DMS53 treated with DMSO at 0.1 percent for 48 hours (cell line): Measurements from ENCODE around the gene ARHGAP23.
"Not testable (repeated sequence)": the region's sequence is repeated elsewhere in the genome, so short reads cannot be mapped to it uniquely, and the experiment has no call there.

Experiments
- DNase-seq: peaks from one replicate; lab custom pipeline; 2025; ENCODE audit not compliant: unreplicated experiment; lab: John Stamatoyannopoulos, UW

ARHGAP23 gene

DNA sequence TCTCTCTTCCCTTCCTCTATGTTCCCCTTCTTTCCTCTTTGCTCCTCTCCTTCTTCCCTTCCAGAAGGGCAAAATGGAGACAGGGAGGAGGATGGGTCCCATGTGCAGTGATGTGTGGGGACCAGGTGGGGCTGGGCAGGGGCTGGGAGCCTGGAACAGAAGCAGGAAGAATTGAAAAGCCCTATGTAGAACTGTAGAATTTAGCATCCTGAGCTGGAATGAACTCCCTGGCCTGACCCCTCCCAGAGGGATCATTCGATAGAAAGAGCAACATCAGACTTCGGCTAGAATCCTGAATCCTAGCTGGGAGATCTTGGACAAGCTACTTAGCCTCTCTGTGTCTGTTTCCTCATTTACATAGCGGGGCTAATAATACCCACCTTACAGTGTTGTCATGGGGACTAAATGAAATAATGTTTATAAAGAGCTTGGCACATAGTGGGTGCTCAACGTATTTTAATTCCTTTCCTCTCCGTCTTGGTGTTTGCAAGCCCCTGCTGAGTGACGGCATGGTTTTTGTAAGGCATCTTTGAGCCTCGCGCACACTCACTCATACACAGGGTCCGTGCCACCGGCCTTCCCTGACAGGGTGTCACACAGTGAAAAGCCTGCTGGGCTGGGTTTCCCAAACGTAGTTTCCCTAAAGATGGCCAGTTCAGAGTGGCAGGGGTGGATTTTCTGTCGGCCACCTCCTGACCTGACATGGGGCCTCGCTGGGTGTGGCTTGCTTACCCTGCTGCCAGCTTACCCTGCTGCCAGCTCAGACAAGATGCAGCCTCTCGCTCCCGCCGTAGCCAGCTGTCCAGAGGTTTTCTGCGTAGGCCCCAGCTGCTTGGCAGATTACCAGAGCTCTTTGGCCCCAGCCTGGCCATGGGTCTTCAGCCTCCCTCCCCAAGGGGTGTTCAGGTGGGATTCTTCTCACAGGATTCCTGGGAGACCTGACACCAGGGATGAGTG lies 6.1 kb upstream of the ARHGAP23 start:
- DNase-seq: no peak

DNA sequence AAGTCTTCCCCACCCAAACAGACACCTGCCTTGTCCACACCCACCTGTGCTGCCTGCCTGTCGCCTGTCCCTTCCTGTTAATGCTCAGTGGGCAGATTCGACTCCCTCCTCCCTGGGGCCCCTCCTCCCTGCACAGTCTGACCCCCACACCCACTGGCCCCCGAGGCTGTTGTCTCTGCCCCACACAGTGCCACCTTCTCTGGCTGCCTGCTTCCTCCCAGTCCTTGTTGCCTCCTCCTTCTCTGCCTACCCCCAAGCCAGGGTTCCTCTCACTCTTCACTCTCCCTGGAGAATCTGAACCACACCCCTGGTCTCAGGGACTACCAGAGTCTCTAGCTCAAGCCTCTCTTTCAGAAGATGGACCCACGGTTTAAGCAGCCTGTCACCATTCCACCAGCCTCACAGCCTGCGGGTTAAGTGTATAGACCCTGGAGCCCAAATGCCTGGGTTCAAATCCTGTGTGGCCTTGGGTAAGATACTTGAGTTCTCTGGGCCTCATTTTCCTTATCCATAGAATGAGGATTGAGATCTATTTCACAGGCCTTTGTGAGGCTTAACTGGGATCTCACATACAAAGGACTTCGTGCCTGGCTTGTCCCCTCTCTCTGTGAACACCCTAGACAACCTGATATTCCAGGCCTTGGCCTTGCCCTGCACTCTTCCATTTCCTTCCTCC lies 3.8 kb upstream of the ARHGAP23 start:
- DNase-seq: no peak

DNA sequence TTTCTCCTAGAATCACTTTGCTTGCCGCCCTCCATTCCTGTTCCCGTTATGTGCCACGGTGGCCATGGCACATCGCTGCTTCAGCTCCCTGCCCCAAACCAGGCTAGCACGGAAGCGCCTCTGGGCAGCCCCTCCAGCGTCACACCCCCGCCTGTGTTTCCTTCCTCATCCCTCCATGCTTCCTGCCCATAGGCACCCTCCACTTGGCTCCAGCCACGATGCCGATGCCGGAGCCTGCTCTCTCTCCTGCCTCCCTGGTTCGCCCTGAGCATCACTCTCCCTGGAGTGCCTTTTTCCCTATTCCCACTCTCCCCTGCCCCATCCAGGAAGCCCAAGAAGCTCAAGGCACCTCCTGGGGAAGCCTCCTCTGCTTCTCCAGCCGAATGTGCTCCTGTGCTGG lies 3.2 kb upstream of the ARHGAP23 start:
- DNase-seq: no peak

DNA sequence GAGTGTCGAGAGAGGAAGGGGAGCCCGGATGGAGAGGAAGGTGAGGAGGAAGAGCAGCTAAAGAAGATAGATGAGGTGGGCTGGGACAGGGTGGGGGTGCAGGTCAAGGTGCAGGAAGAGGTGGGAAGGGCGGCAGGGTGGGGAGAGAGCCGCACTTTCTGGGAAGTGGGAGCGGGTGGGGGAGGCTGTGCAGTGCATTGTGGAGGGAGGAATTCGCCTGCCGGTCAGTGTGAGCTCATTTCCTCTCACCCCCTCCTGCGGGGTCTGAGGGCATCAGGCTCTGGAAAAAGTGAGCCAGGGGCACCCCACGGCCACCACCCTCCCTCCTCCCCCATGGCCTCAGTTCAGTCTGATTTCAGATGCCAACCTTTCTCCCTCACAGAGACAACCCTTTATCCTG lies 2.5 kb upstream of the ARHGAP23 start:
- no peak for DNase-seq

DNA sequence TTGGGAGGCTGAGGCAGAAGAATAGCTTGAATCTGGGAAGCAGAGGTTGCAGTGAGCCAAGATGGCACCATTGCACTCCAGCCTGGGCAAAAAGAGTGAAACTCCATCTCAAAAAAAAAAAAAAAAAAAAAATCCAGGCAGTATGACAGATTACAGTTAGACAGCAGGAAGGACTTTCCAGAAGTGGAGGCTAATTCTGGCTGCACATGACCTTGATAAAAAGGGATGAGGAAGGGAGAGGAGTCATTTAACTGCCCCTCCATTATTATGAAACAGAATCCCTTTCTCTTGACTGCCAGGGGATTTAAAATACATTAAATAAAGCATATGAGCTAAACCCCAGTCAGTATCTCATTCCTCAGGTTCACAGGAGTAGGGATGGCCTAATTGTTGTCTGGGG lies 1.8 kb upstream of the ARHGAP23 start:
- DNase-seq: no peak

DNA sequence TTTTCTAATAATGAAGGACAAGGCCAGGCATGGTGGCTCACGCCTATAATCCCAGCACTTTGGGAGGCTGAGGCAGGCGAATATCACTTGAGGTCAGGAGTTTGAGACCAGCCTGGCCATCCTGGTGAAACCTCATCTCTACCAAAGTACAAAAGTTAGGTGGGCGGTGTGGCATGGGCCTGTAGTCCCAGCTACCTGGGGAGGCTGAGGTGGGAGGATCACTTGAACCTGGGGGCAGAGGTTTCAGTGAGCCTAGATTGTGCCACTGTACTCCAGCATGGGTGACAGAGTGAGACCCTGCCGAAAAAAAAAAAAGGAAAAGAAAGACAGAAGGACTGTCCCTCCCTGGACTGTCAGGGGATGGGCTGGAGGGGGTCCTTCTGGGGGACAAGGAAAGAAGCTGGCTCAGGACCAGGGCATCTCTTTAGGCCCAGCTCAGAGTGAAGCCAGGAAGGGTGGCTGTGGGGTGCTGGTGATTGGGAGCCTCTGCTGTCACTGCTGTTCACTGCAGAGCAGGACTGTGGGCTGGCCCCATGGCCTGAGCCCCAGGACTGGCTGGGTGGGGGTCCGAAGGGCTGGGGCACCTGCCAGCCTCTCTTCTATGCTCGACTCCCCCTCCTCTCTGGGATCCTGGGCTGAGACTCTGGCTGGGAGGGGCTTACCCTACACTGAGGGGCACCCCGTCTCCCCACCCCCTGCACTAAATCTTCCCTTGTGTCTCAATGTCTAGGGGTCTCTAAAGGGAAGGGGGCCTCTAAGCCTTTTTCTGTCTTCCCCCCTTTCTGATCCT lies 909 bp upstream of the ARHGAP23 start:
- DNase-seq: no peak

DNA sequence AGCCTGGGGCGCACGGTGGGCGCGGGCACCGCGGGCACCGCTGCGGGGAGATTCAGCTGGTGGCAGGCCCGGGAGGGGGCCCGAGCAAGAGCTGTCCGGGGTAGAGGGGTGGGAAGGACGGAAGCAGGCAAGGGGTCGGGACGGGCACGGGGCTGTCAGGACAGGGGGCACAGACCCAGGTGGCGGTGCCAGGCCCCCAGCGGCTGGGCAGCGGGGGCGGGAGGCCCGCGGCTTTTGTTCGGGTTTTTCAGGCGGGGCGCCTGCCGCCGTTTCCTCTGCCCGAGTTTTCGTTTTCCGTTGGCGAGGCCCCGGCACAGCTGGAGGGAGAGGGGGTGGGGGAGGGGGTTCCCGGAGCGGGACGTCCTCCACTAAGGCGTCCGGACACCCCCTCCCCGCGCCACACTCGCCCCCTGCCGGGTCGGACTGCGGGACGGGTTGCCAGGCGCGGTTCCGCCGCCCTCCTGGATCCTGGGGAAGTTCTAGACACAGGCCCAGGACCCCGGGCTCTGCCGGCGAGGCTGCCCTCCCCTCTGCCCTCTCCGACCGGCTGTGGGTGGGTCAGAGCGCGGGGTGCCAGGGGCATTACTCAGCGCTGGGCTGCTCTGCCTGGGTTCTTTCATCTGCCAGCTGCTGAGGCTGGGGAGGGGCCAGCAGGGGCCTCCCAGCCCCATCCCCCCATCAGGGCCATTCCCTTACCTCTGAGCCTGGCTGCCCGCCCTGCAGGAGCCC lies 543 bp downstream of the ARHGAP23 start:
- DNase-seq: no peak

DNA sequence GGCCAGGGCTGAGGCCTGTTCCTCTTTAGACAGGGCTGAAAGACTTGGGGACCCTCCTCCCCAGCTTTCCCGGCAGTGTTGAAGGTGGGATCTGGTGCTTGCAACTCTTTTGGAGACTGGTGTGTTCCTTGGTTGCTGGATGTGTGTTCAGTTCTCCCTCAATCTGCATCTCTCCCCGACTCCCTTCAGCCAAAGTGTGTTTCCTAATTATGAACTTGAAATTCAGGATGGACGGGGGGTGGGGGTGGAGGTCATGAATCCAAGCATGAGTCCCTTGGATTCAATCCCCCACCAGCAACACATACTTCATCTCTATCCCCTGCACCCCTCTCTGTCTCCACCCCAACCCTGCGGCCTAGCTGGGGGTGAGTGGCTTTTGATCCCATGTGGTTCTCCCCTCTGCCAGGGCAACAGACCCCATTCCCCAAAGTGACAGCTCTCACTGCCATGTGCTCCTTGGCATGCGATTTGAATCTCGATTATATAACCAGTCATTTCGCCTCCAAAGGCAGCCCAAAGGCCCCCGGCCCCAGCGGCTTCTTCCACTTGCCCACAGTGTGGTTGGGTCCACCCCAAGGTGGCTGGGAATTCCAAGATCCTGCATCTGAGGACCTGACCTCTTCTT lies 1.3 kb downstream of the ARHGAP23 start:
- no peak for DNase-seq

DNA sequence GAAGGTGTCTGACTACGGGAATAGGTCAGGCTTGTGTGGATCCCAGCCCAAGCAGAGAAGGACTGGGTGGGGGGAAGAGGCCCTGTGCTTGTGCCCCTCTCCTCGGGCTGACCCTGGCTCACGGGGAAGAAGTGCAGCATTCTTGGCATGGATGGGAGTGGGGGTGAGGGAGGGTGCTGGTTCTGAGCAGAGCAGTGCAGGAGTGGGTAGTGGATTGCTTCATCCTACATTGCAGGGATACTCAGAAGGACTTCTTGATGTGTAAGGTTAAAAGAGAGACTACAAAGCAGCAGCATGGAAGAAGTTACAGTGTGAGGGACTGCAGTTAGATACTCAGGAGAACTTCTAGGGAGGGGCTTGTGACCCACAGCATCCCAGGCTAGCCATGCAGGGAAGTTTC lies 2.1 kb downstream of the ARHGAP23 start:
- DNase-seq: no peak

DNA sequence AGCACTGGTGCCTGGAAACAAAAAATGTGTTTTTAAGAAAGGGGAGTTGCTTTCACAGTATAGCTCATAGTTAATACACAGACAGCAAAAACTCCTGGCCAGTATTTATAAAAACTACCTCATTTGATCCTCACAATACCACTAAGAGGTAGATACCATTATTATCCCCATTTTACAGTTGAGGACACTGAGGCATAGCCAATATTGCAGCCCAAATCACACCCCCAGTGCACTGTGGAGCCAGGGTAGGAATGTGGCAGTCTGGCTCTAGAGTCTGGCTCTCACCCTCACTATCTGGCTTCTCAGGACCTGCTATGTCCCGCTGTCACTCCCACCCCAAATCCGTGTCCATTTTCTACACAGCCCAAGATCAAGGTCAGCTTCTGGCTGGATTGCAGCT lies 2.6 kb downstream of the ARHGAP23 start:
- DNase-seq: no peak

DNA sequence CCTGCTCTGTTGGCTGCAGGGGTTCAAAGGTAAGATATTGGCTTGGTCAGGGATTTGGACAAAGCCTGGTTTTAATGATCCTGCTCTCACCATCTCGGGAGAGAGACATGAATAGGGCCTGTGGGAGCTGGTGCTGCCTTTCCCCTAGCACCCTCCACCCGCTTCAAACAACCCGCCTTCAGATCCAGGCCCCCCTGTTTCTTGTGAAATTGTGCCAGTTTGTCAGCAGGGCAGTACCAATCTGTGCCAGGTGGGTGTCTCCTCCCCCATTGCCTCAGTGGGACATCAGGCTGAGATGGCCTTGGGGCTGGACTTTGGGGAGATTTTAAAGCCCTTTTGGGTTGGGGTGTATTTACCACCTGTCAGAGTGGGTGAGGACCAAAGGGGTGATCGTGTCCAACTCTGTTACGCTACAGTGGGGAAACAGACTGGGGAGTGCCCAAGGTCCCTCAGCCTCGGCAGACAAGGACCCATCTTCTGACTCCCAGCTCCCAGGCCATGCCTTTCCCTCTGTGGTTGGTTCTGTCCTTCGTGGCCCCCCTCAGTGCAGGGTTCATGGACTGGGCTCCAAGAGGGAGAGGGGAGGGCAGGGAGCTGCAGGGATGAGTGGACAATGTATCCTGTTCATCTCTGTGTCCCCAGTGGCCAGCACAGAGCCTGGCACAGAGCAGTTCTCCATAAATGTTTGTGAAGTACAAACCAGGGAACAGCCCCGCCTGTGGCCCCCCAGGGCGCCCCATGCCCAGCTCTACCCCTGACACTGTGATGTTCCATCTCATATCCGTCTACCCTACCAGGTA lies 3.3 kb downstream of the ARHGAP23 start:
- no peak for DNase-seq

DNA sequence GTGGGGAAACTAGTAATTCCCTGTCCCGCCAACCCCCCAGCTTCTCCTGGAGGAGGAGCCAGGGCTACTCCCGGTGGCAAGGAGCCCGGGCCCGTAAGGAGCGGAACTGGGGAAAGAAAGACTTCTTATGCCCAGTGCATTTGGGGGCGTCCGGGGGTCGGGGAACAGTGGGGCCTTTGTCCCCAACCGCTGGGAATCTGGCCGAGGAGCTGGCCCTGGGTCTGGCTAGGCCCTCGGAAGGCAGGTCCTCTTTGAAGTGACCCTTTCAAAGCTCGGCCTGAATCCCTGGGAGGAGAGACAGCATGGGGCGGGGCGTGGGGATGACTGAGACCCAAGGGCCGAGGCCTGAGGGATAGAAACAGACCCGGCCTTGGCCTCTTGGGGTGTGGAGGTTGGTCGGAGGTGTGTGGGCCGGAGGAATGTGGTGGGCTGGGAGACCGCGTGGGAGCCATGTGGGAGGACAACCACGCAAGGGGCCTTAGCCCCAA lies 6.0 kb downstream of the ARHGAP23 start:
- no peak for DNase-seq

DNA sequence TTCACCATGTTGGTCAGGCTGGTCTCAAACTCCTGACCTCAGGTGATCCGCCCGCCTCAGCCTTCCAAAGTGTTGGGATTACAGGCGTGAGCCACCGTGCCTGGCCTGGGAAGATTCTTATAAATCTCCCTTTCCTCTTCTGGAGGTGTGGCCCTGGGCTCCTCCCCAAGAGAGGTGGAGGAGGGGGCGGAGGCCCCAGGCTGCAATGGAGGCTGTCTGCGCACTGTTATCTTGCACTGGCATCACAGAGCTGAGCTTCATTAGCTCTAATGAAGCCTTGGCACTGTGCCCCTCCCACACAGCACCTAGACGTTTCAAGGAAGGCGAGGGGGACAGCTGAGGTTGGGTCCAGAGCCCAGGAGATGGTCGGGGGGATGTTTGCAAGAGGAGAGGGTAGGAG lies 7.5 kb downstream of the ARHGAP23 start:
- DNase-seq: no peak

DNA sequence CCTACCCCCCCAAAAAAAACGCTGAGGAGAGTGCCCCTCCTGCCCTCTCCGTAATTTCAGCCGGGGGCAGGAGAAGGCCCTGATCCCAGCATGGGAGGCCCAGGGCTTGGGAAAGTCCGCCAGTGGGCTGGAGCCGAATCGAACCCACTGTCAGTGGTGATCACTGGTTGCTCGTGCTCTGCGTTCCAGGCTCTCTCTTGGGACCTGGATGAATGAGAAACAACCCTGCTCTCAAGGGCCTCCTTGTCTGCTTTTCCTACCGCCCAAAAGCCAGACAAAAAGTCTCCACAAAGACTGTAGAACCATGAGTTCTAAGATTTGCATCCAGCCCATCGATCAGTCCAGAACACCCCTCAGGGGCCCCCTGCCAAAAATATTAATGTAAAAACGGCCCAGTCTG lies 8.1 kb downstream of the ARHGAP23 start:
- no peak for DNase-seq

DNA sequence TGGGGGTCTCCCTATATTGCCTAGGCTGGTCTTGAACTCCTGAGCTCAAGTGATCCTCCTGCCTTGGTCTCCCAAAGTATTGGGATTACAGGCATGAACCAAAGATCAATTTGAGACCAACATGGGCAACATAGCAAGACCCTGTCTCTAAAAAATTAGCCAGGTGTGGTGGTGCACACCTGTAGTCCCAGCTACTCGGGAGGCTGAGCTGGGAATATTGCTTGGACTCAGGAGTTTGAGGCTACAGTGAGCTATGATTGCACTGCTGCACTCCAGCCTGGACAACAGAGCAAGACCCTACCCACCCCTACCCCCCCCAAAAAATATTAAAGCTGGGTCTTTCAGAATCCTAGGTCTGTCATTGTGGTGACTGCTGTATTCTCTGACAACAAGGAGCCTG lies 9.0 kb downstream of the ARHGAP23 start:
- DNase-seq: not testable (repeated sequence)

DNA sequence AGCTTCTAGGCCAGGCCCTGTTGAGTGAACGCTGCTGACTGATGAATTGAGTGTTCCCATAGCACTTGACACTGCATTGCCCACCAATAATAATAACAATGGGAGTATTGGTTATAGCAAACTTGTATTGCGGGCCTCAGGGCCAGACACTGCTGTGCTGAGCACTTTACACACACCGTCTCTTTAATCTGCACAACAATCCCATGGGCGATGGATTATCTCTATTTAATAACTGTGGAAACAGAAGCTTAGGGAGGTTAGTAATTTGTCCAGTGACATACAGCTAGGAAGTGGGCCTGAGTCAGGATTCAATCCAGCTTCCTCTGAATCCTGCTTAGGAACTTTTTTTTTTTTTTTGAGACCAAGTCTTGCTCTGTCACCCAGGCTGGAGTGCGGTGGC lies 11.2 kb downstream of the ARHGAP23 start:
- DNase-seq: no peak

DNA sequence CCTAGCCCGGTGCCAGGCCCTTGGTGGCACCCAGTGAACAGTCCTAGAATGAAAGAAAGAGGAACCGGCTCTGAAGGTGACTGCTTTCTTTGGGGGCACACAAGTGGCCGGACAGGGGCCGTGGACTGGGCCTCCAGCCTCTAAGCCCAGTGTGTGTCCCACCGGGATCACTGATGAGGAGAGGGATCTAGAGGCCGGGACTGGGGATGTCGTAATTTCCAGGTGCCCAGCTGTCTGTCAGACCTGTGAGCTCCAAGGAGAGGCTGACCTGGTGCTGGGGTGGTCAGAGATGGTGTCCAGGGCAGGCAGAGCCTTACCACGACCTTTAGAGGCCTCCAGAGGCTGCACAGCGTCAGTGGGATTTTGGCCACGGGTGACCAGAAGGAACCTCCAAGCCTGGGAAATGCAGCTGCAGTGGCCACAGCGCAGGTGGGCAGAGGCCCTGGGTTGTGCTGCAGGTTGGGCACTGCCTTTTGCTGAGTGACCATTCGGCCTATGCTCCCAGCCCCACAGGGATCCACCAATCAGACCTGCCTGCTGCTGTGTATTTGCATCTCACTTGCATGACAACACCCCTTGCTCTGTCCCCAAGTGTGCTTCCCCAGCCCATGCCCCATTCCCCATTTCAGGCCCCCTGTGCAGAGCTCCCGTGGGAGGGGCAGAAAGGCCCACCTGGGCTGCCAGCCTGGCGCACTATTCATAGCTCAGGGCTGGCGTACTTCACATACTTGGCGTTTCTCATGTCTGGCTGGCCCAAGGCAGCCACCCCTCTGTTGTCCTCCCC lies 12.5 kb downstream of the ARHGAP23 start:
- no peak for DNase-seq

DNA sequence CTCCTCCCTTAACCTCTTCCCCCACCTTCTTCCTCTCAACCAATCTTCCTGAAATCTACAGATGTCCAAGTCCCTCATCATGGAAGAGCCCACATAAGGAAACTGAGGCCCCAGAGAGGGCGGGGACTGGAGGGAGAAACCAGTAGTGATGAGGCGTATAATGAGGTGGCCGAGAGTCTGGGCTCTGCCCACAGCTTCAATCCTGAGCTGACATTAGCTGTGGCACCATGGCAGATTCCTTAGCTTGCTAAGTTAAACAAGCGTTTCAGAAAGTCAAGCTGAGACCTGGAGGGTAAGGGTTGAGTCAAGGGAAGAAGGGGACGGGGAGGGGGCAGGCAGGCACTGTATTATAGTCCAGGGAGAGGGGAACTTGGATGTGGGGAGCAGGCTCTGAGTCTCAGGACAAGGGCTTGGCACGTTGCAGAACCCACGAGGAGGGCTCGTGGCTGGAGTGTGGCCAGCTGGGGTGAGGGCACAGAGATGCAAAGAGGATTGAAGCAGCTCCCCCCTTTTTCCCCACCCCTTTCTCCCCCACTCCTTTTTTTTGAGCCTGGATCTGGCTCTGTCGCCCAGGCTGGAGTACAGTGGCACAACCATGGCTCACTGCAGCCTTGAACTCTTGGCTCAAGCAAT lies 13.3 kb downstream of the ARHGAP23 start:
- DNase-seq: no peak
